ENCODE data around the gene ENDOV. TPM values are rescaled to one million over a fixed set of nuclear protein-coding genes. Genes with fewer than 3 reads are reported as not detected.

Gene ENDOV
- total RNA-seq, 1 donor from 2014 or later = 39.1 TPM

DNA sequence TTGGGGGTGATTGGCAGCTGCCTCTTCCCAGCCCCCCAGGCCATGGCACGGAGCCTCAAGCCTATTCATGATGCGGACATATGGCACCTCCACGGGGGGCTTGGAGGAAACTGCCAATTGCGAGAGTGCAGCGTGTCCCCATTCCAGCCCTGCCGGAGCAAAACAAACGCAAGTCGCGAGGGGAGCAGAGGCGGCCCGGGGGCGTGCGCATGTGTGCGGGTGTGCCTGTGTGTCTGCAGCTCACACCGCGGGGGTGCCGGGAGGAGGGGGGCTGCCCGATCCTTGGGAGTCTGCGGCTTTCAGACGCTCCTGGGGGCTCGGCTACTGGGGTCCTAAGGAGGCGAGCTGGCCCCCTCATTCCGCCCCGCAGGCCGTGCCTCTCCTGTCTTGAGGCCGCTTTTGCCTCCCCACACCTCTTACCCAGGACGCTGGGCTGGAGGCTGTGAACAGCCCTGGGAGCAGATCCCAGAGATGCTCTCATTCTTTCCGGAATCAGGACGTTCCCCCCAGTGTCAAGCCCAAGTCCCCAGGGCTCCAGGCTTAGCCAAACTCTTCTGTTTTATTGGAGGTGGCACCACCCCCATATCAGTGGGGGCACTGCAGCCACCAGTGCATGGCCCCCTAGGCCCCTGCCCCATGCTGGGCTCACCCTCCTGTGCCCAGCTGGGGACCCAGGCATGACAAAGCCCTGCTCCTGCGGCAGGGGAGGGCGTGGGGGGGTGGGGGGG, 29.1 kb downstream of the ENDOV start:
- Mint-ChIP-seq H3K27me3 (ENCODE audit: unreplicated experiment) (peaks cover 11% of the 10 kb centered on the region), H3K4me3 (ENCODE audit: unreplicated experiment) (no peak overlapping the region), H3K9me3 (ENCODE audit: unreplicated experiment) (no peaks in the 10 kb centered on the region), H3K27ac (ENCODE audit: unreplicated experiment) (no peak overlapping the region), H3K36me3 (ENCODE audit: unreplicated experiment) (no peaks in the 10 kb centered on the region), H3K4me1 (ENCODE audit: unreplicated experiment) (no peaks in the 10 kb centered on the region)
- TF ChIP-seq, protein P1, sequence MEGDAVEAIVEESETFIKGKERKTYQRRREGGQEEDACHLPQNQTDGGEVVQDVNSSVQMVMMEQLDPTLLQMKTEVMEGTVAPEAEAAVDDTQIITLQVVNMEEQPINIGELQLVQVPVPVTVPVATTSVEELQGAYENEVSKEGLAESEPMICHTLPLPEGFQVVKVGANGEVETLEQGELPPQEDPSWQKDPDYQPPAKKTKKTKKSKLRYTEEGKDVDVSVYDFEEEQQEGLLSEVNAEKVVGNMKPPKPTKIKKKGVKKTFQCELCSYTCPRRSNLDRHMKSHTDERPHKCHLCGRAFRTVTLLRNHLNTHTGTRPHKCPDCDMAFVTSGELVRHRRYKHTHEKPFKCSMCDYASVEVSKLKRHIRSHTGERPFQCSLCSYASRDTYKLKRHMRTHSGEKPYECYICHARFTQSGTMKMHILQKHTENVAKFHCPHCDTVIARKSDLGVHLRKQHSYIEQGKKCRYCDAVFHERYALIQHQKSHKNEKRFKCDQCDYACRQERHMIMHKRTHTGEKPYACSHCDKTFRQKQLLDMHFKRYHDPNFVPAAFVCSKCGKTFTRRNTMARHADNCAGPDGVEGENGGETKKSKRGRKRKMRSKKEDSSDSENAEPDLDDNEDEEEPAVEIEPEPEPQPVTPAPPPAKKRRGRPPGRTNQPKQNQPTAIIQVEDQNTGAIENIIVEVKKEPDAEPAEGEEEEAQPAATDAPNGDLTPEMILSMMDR (IDR thresholded peaks at IDR 0.05) = no peak
- DNase-seq (ENCODE audit: extremely low spot score, unreplicated experiment) = no peak

DNA sequence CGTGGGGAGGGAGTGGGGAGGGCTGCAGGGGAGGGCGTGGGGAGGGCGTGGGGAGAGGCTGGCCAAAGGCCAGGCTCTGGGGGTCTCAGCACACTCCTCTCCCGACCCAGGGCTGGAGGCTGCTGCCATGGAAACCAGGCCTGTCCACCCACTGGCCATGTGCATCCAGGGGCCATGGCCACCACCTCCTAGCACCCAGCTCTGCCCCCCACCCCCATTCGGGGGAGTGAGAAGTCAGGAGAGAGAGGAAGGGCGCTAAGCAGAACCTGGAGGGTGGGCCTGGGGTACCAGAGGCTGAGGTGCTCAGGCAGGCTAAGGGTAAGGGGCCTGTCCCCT, 29.6 kb downstream of the ENDOV start:
- Mint-ChIP-seq H3K9me3 (ENCODE audit: unreplicated experiment) (no peaks in the 10 kb centered on the region), H3K27me3 (ENCODE audit: unreplicated experiment) (peaks cover 11% of the 10 kb centered on the region), H3K36me3 (ENCODE audit: unreplicated experiment) (no peaks in the 10 kb centered on the region), H3K4me1 (ENCODE audit: unreplicated experiment) (no peaks in the 10 kb centered on the region), H3K4me3 (ENCODE audit: unreplicated experiment) (no peak overlapping the region), H3K27ac (ENCODE audit: unreplicated experiment) (no peak overlapping the region)
- DNase-seq (ENCODE audit: extremely low spot score, unreplicated experiment) = no peak
- TF ChIP-seq, protein P1 (IDR thresholded peaks at IDR 0.05) = no peak

DNA sequence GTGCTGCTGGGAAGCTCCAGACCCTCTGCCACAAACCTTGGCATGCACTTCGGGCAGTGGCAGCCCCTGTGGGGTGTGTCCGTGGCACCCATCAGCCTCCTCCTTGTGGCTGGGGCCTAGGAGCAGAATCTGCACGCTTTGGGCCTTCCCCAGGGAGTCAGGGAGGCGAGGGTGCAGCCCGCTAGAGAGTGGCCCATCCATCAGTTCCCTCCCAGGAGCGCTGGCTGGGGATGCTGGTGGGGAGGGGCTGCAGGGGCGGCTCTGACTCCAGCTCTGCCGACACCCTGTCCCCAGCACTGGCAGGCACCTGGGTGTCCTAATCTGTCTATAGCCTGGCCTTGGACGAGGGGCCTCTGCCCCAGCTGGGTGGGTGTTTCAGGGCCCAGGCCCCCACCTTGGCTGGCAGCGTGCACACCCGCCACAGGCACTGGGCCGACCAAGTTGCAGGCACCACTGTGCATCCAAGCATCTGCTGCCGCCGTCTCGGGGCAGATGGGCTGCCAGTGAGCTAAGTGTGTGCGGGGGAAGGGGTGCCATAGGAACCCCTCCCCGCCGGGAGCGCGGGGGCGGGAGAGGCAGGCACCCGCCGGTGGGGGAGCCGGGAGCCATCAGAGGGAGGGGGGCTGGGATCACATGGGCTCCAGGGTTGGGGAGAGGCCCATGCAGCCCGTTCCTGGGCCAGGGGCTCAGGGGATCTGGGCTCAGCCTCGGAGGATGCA, 30.2 kb downstream of the ENDOV start:
- Mint-ChIP-seq H3K27me3 (ENCODE audit: unreplicated experiment) (peaks cover 11% of the 10 kb centered on the region), H3K4me3 (ENCODE audit: unreplicated experiment) (no peak overlapping the region), H3K4me1 (ENCODE audit: unreplicated experiment) (peaks cover 2% of the 10 kb centered on the region), H3K36me3 (ENCODE audit: unreplicated experiment) (no peaks in the 10 kb centered on the region), H3K9me3 (ENCODE audit: unreplicated experiment) (no peaks in the 10 kb centered on the region), H3K27ac (ENCODE audit: unreplicated experiment) (no peak overlapping the region)
- TF ChIP-seq, protein P1 (IDR thresholded peaks at IDR 0.05) = no peak
- no peak for DNase-seq (ENCODE audit: extremely low spot score, unreplicated experiment)

DNA sequence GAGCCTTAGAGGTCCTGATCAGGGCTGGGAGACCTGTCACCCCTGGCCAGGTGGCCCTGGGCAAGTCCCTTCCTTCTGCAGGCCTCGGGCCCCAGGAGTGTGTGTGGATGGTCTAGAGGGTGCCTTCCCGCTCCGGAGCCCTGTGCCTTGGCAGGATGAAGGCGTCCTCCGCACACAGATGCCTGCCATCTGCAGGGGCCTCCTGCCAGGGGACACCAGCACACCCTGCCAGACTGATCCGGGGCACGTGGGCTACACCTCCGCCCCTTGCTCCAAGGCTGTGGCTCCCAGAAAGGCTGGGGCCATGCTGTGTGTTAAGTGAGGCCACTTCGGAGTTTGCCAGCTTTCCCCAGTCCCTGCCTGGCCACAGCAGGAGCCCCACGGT, 30.8 kb downstream of the ENDOV start:
- H3K4me3 Mint-ChIP-seq (ENCODE audit: unreplicated experiment) = no peak overlapping the region

More for the DNA sequence above, 30.8 kb downstream of the ENDOV start:
- H3K27ac Mint-ChIP-seq (ENCODE audit: unreplicated experiment) = no peak overlapping the region
- no peaks in the 10 kb centered on the region for H3K36me3 Mint-ChIP-seq (ENCODE audit: unreplicated experiment)
- DNase-seq (ENCODE audit: extremely low spot score, unreplicated experiment) = no peak
- TF ChIP-seq, protein P1 (IDR thresholded peaks at IDR 0.05) = no peak
- H3K4me1 Mint-ChIP-seq (ENCODE audit: unreplicated experiment) = peaks cover 2% of the 10 kb centered on the region
- H3K9me3 Mint-ChIP-seq (ENCODE audit: unreplicated experiment) = no peaks in the 10 kb centered on the region
- H3K27me3 Mint-ChIP-seq (ENCODE audit: unreplicated experiment) = peaks cover 11% of the 10 kb centered on the region

All from osteocyte (in vitro differentiated cells).